Smooth muscle cell of the brain vasculature (primary cell): ENCODE results near the gene DIP2B.
"Not testable (repeated sequence)": the region's sequence is repeated elsewhere in the genome, so short reads cannot be mapped to it uniquely, and the experiment has no call there.

Experiments
- DNase-seq: peaks from one replicate; pipeline ENCODE4 v3.0.0-alpha.2; 2012; ENCODE audit warnings: low read depth, low spot score

DIP2B gene

GRCh38 chr12:50520416-50521207 lies 15.8 kb downstream of the DIP2B start:
- no peak for DNase-seq

GRCh38 chr12:50521781-50522180 lies 17.0 kb downstream of the DIP2B start:
- not testable (repeated sequence) for DNase-seq

- no peak for DNase-seq
Measured at GRCh38 chr12:50523772-50524171, 19.0 kb downstream of the DIP2B start.

- DNase-seq = no peak
Measured at GRCh38 chr12:50524621-50525020, 19.8 kb downstream of the DIP2B start.

GRCh38 chr12:50525422-50525821 lies 20.6 kb downstream of the DIP2B start:
- DNase-seq = no peak

- DNase-seq = no peak
Measured at GRCh38 chr12:50527359-50527726, 22.6 kb downstream of the DIP2B start.

GRCh38 chr12:50528800-50529199 lies 24.0 kb downstream of the DIP2B start:
- no peak for DNase-seq

GRCh38 chr12:50529345-50529744 lies 24.6 kb downstream of the DIP2B start:
- DNase-seq = no peak

GRCh38 chr12:50530532-50530931 lies 25.7 kb downstream of the DIP2B start:
- DNase-seq = no peak

- DNase-seq = no peak
Measured at GRCh38 chr12:50533203-50533584, 28.4 kb downstream of the DIP2B start.

GRCh38 chr12:50533971-50534370 lies 29.2 kb downstream of the DIP2B start:
- no peak for DNase-seq

GRCh38 chr12:50536831-50537537 lies 32.2 kb downstream of the DIP2B start:
- no peak for DNase-seq

GRCh38 chr12:50537538-50537919 lies 32.7 kb downstream of the DIP2B start:
- no peak for DNase-seq

- no peak for DNase-seq
Measured at GRCh38 chr12:50538182-50538581, 33.4 kb downstream of the DIP2B start.

GRCh38 chr12:50541139-50541538 lies 36.4 kb downstream of the DIP2B start:
- DNase-seq = no peak

- DNase-seq = no peak
Measured at GRCh38 chr12:50542448-50542847, 37.7 kb downstream of the DIP2B start.

GRCh38 chr12:50543188-50543587 lies 38.4 kb downstream of the DIP2B start:
- not testable (repeated sequence) for DNase-seq

- no peak for DNase-seq
Measured at GRCh38 chr12:50545213-50545612, 40.4 kb downstream of the DIP2B start.

GRCh38 chr12:50545786-50546185 lies 41.0 kb downstream of the DIP2B start:
- no peak for DNase-seq

- DNase-seq = no peak
Measured at GRCh38 chr12:50546441-50547318, 41.9 kb downstream of the DIP2B start.

GRCh38 chr12:50547742-50548141 lies 43.0 kb downstream of the DIP2B start:
- DNase-seq = no peak

- DNase-seq = no peak
Measured at GRCh38 chr12:50549885-50550284, 45.1 kb downstream of the DIP2B start.
